Spleen (tissue), 11 donors: Measurements from ENCODE around the gene SIPA1L3. TPM values are rescaled to one million over a fixed set of nuclear protein-coding genes. Genes with fewer than 3 reads are reported as not detected.
A peak's percentile ranks its signal among the peaks of the same experiment; 100 is the strongest.

Experiments used
- DNase-seq: peaks from one replicate; pipeline ENCODE4 v3.0.0-alpha.2; 2020
- H3K27ac ChIP-seq, 8 donors: fragments of 200-600 bp; sonication (generic) in 7 of 8; 1 replicate in 4 of 8; 2 replicates in 4 of 8; pipeline versions ENCODE4 v1.5.0 to v1.8.0; 2016 to 2021; ENCODE audit warnings: inconsistent platforms in 4 of 8, mild to moderate bottlenecking in 4 of 8, moderate library complexity in 1 of 8
- H3K27me3 ChIP-seq, 7 donors: fragments of 200-600 bp; sonication (generic) in 6 of 7; replicated peaks in 1 of 7; 1 replicate in 4 of 7; 2 replicates in 3 of 7; pipeline versions ENCODE4 v1.5.0 to v1.8.0; 2016 to 2021; ENCODE audit warnings: inconsistent platforms in 3 of 7, mild to moderate bottlenecking in 1 of 7
- H3K36me3 ChIP-seq, 6 donors: fragments of 200-600 bp; sonication (generic) in 5 of 6; 1 replicate in 4 of 6; 2 replicates in 2 of 6; pipeline versions ENCODE4 v1.5.0 to v1.8.0; 2016 to 2021; ENCODE audit warnings: inconsistent platforms in 2 of 6
- H3K4me1 ChIP-seq, 6 donors: fragments of 200-600 bp; sonication (generic) in 5 of 6; 1 replicate in 3 of 6; 2 replicates in 3 of 6; pipeline versions ENCODE4 v1.5.0 to v1.8.0; 2016 to 2021; ENCODE audit warnings: inconsistent platforms in 3 of 6
- H3K4me3 ChIP-seq, 8 donors: fragments of 200-600 bp; sonication (generic) in 7 of 8; 1 replicate in 4 of 8; 2 replicates in 4 of 8; pipeline versions ENCODE4 v1.5.0 to v1.8.0; 2016 to 2021; ENCODE audit warnings: inconsistent platforms in 4 of 8, mild to moderate bottlenecking in 4 of 8, moderate library complexity in 2 of 8
- H3K9me3 ChIP-seq, 8 donors: fragments of 200-600 bp; sonication (generic) in 7 of 8; 1 replicate in 4 of 8; 2 replicates in 4 of 8; pipeline versions ENCODE4 v1.5.0 to v1.8.0; 2016 to 2021; ENCODE audit warnings: inconsistent platforms in 4 of 8
- POLR2A ChIP-seq, 3 donors: fragments of 450-650 bp; IDR thresholded peaks; one replicate each; pipeline ENCODE4 v1.5.1; 2017; ENCODE audit warnings: antibody characterized with exemption in 3 of 3, mild to moderate bottlenecking in 1 of 3
- POLR2AphosphoS5 ChIP-seq, 3 donors: sonication (generic); formaldehyde crosslinking; IDR thresholded peaks; one replicate each; pipeline ENCODE4 v1.5.1; 2017; ENCODE audit warnings: antibody characterized with exemption in 3 of 3
- WGBS, 5 donors: extraction: QIAGEN DNeasy Blood & Tissue Kit in 3 of 5; methylation state at CpG; one replicate each; pipeline versions ENCODE4 v1.1.5 to v1.1.7; 2013 to 2018; 5-methylcytosine and 5-hydroxymethylcytosine counted together
- intact Hi-C: fragments of 100-400 bp; cut with DNase I; formaldehyde crosslinking; loops from one replicate; pipeline ENCODE4 v1.15.0; 2023; ENCODE audit warnings: low total_unique reads
- polyA plus RNA-seq, 3 donors: library from polyadenylated mRNA; stranded (reverse); fragments of 200-250 nt; gene quantifications; one replicate each; pipeline ENCODE4 v1.2.1, GENCODE V29; 2013
- total RNA-seq, 7 donors: library from RNA; depleted of rRNA in 3 of 7; stranded (reverse); fragments of >200 nt in 3 of 7; fragmentation: NEBNext Ultra II Directional in 4 of 7; extraction: Animal tissue kit (Norgen Biotek cat#: 25700) in 4 of 7; gene quantifications; one replicate each; pipeline versions ENCODE4 v1.1.0 to v1.2.1, GENCODE V29; 2016 to 2021
- TF ChIP-seq, protein P1 (sequence below), 11 experiments: fragments of 200-600 bp in 7 of 11; fragments of 450-650 bp in 4 of 11; sonication (generic) in 4 of 11; IDR thresholded peaks in 8 of 11; conservative IDR thresholded peaks in 3 of 11; 1 replicate in 7 of 11; 2 replicates in 4 of 11; pipeline versions ENCODE4 v1.4.0 to v1.8.0; 2016 to 2021; ENCODE audit warnings: antibody characterized with exemption in 11 of 11, inconsistent platforms in 4 of 11, mild to moderate bottlenecking in 1 of 11
- donor health status: healthy with polysubstance abuse.
- donor health status: DM: no; HTN: no; CAD: no; lungs with moderate emphysema.
- donor health status: DM: no; HTN: no; CAD: no.
- donor health status: Bipolar disorder and iron deficiency.
- donor health status: healthy.
- donor health status: DM: no; HTN: no; CAD: no.
- donor health status: DM: yes; HTN: yes; CAD: no.

The SIPA1L3 gene
- total and polyA plus RNA-seq, 10 donors: 5.4 to 62.6 (median 40.3) TPM

- no peak overlapping the region for H3K27ac ChIP-seq
- no peak for TF ChIP-seq POLR2AphosphoS5 (IDR thresholded peaks at IDR 0.05)
- TF ChIP-seq, protein P1, sequence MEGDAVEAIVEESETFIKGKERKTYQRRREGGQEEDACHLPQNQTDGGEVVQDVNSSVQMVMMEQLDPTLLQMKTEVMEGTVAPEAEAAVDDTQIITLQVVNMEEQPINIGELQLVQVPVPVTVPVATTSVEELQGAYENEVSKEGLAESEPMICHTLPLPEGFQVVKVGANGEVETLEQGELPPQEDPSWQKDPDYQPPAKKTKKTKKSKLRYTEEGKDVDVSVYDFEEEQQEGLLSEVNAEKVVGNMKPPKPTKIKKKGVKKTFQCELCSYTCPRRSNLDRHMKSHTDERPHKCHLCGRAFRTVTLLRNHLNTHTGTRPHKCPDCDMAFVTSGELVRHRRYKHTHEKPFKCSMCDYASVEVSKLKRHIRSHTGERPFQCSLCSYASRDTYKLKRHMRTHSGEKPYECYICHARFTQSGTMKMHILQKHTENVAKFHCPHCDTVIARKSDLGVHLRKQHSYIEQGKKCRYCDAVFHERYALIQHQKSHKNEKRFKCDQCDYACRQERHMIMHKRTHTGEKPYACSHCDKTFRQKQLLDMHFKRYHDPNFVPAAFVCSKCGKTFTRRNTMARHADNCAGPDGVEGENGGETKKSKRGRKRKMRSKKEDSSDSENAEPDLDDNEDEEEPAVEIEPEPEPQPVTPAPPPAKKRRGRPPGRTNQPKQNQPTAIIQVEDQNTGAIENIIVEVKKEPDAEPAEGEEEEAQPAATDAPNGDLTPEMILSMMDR (IDR thresholded peaks at IDR 0.05 in 8 of 11, conservative IDR thresholded peaks at IDR 0.05 in 3 of 11): no peak
- TF ChIP-seq POLR2A (IDR thresholded peaks at IDR 0.05): no peak
- H3K36me3 ChIP-seq: no peaks in the 10 kb centered on the region
- H3K27me3 ChIP-seq: no peaks in the 10 kb centered on the region
- no peak overlapping the region for H3K4me3 ChIP-seq
- peaks cover 0 to 90% (median 33%) of the 10 kb centered on the region in 6 donors for H3K4me1 ChIP-seq
- WGBS, 5 donors: 92 to 94% (median 93%) methylated on average over 10 of the region's 10 CpGs
- H3K9me3 ChIP-seq: no peaks in the 10 kb centered on the region
- DNase-seq: peak; percentile 43
- intact Hi-C loops: no loop called here
Observed at GRCh38 chr19:37983916-37984315, 76.9 kb downstream of the SIPA1L3 start.

GRCh38 chr19:37986048-37986750, 79.2 kb downstream of the SIPA1L3 start:
- peak; percentile 72 for DNase-seq

GRCh38 chr19:37987356-37988332, 80.6 kb downstream of the SIPA1L3 start:
- Histone ChIP-seq H3K4me3 (no peak overlapping the region), H3K27me3 (no peaks in the 10 kb centered on the region), H3K36me3 (no peaks in the 10 kb centered on the region), H3K9me3 (no peaks in the 10 kb centered on the region), H3K27ac (peak overlapping the region in 4 of 8 donors; percentile 74 to 82 (median 78)), H3K4me1 (peaks cover 0 to 82% (median 17%) of the 10 kb centered on the region in 6 donors)
- DNase-seq: peak; percentile 38
- intact Hi-C loops: no loop called here
- 82 to 85% (median 83%) methylated on average over 12 of the region's 12 CpGs for WGBS, 5 donors
- TF ChIP-seq, protein P1 (IDR thresholded peaks at IDR 0.05 in 8 of 11, conservative IDR thresholded peaks at IDR 0.05 in 3 of 11): no peak
- no peak for TF ChIP-seq POLR2AphosphoS5 (IDR thresholded peaks at IDR 0.05)
- TF ChIP-seq POLR2A (IDR thresholded peaks at IDR 0.05): no peak

More at GRCh38 chr19:37986048-37986750, 79.2 kb downstream of the SIPA1L3 start:
- Histone ChIP-seq H3K4me1 (peaks cover 0 to 83% (median 17%) of the 10 kb centered on the region in 6 donors), H3K27me3 (no peaks in the 10 kb centered on the region), H3K27ac (peak overlapping the region; percentile 30 to 82 (median 72)), H3K4me3 (no peak overlapping the region), H3K36me3 (no peaks in the 10 kb centered on the region), H3K9me3 (no peaks in the 10 kb centered on the region)
- no peak for TF ChIP-seq POLR2A (IDR thresholded peaks at IDR 0.05)
- TF ChIP-seq, protein P1 (IDR thresholded peaks at IDR 0.05 in 8 of 11, conservative IDR thresholded peaks at IDR 0.05 in 3 of 11): no peak
- TF ChIP-seq POLR2AphosphoS5 (IDR thresholded peaks at IDR 0.05): peak in 2 of 3 donors; percentile 57 to 71
- intact Hi-C loops: no loop called here
- WGBS, 5 donors: 23 to 34% (median 24%) methylated on average over 10 of the region's 10 CpGs
